ENCODE measurements around the gene PCSK5.
"Not testable (repeated sequence)": the region's sequence is repeated elsewhere in the genome, so short reads cannot be mapped to it uniquely, and the experiment has no call there.

PCSK5 gene

GRCh38 chr9:75927356-75927755, 36.9 kb downstream of the PCSK5 start:
- no peak for DNase-seq

- no peak for DNase-seq
Observed at GRCh38 chr9:75930190-75930589, 39.7 kb downstream of the PCSK5 start.

- no peak for DNase-seq
Observed at GRCh38 chr9:75930730-75931321, 40.4 kb downstream of the PCSK5 start.

- DNase-seq: no peak
Observed at GRCh38 chr9:75933982-75934381, 43.5 kb downstream of the PCSK5 start.

- no peak for DNase-seq
Observed at GRCh38 chr9:75935591-75935990, 45.1 kb downstream of the PCSK5 start.

GRCh38 chr9:75937521-75938258, 47.2 kb downstream of the PCSK5 start:
- no peak for DNase-seq

- no peak for DNase-seq
Observed at GRCh38 chr9:75938946-75939345, 48.5 kb downstream of the PCSK5 start.

- no peak for DNase-seq
Observed at GRCh38 chr9:75939536-75940111, 49.2 kb downstream of the PCSK5 start.

GRCh38 chr9:75941066-75941465, 50.6 kb downstream of the PCSK5 start:
- no peak for DNase-seq

GRCh38 chr9:75941577-75942311, 51.3 kb downstream of the PCSK5 start:
- DNase-seq: no peak

GRCh38 chr9:75946766-75947165, 56.3 kb downstream of the PCSK5 start:
- no peak for DNase-seq

GRCh38 chr9:75947233-75947632, 56.8 kb downstream of the PCSK5 start:
- no peak for DNase-seq

GRCh38 chr9:75950998-75951397, 60.5 kb downstream of the PCSK5 start:
- no peak for DNase-seq

- DNase-seq: no peak
Observed at GRCh38 chr9:75953218-75953617, 62.7 kb downstream of the PCSK5 start.

GRCh38 chr9:75956161-75956560, 65.7 kb downstream of the PCSK5 start:
- no peak for DNase-seq

- no peak for DNase-seq
Observed at GRCh38 chr9:75957116-75957515, 66.6 kb downstream of the PCSK5 start.

- no peak for DNase-seq
Observed at GRCh38 chr9:75958226-75958625, 67.8 kb downstream of the PCSK5 start.

- DNase-seq: no peak
Observed at GRCh38 chr9:75960551-75960950, 70.1 kb downstream of the PCSK5 start.

- DNase-seq: no peak
Observed at GRCh38 chr9:75962013-75962661, 71.7 kb downstream of the PCSK5 start.

- no peak for DNase-seq
Observed at GRCh38 chr9:75962662-75963036, 72.2 kb downstream of the PCSK5 start.

- not testable (repeated sequence) for DNase-seq
Observed at GRCh38 chr9:75963321-75963720, 72.8 kb downstream of the PCSK5 start.

GRCh38 chr9:75964427-75964826, 74.0 kb downstream of the PCSK5 start:
- DNase-seq: no peak

GRCh38 chr9:75965231-75965630, 74.8 kb downstream of the PCSK5 start:
- no peak for DNase-seq

Measured in CD4-positive, alpha-beta T cell treated with Interleukin-15 for 1 hour (primary cell).